DND-41 (cell line): ENCODE data around the gene AGK.

Experiments
- CTCF ChIP-seq: IDR thresholded peaks from 2 replicates; pipeline ENCODE4 v1.5.1; 2012; ENCODE audit warnings: borderline replicate concordance, low read length, moderate library complexity, mild to moderate bottlenecking; ENCODE audit not compliant: poor library complexity, severe bottlenecking; ENCODE audit errors: extremely low read depth
- EZH2 ChIP-seq: IDR thresholded peaks from 3 replicates; pipeline ENCODE4 v1.6.1; 2012; ENCODE audit warnings: borderline replicate concordance, low read depth, mild to moderate bottlenecking, moderate library complexity, low read length, inconsistent platforms; ENCODE audit not compliant: severe bottlenecking

GRCh38 chr7:141567432-141567831 lies 16.2 kb downstream of the AGK start:
- TF ChIP-seq CTCF, result no peak
- TF ChIP-seq EZH2, result no peak
